Activated CD4-positive, alpha-beta T cell treated with anti-CD3 and anti-CD28 coated beads for 1 hour (primary cell): ENCODE measurements around the gene APOL3.
"Not testable (repeated sequence)": the region's sequence is repeated elsewhere in the genome, so short reads cannot be mapped to it uniquely, and the experiment has no call there.

ENCODE experiments used
- DNase-seq: peaks from one replicate; pipeline ENCODE4 v3.0.0-alpha.2; 2020

The APOL3 gene

GRCh38 chr22:36160499-36160942 is at the start of gene APOL3:
APOL3 (minus strand) TSS chr22:36160755; CDS start chr22:36149055, 11,700 bp downstream.
- DNase-seq = no peak

- DNase-seq = no peak
These were observed 49.7 kb upstream of the APOL3 start for GRCh38 chr22:36210224-36210623.

- DNase-seq = not testable (repeated sequence)
These were observed 48.9 kb upstream of the APOL3 start for GRCh38 chr22:36209488-36209908.

- DNase-seq = no peak
These were observed 48.4 kb upstream of the APOL3 start for GRCh38 chr22:36208914-36209313.

- DNase-seq = no peak
These were observed 47.7 kb upstream of the APOL3 start for GRCh38 chr22:36208162-36208765.

GRCh38 chr22:36206255-36206654 is 45.7 kb upstream of the APOL3 start:
- DNase-seq = no peak

- DNase-seq = not testable (repeated sequence)
These were observed 45.0 kb upstream of the APOL3 start for GRCh38 chr22:36205573-36205972.

GRCh38 chr22:36204632-36205015 is 44.1 kb upstream of the APOL3 start:
- no peak for DNase-seq

GRCh38 chr22:36204001-36204631 is 43.6 kb upstream of the APOL3 start:
- DNase-seq = no peak

GRCh38 chr22:36203441-36203840 is 42.9 kb upstream of the APOL3 start:
- not testable (repeated sequence) for DNase-seq

GRCh38 chr22:36202906-36203305 is 42.4 kb upstream of the APOL3 start:
- not testable (repeated sequence) for DNase-seq

GRCh38 chr22:36201630-36202319 is 41.2 kb upstream of the APOL3 start, which contains the start of gene APOL4:
APOL4 (minus strand) TSS chr22:36201809; CDS start chr22:36201734, 75 bp downstream.
- DNase-seq = no peak

- not testable (repeated sequence) for DNase-seq
These were observed 40.5 kb upstream of the APOL3 start for GRCh38 chr22:36201025-36201424.

- DNase-seq = no peak
These were observed 38.5 kb upstream of the APOL3 start for GRCh38 chr22:36199001-36199551.

- DNase-seq = no peak
These were observed 38.0 kb upstream of the APOL3 start for GRCh38 chr22:36198536-36198935.

- no peak for DNase-seq
These were observed 37.1 kb upstream of the APOL3 start for GRCh38 chr22:36197514-36198146.

- no peak for DNase-seq
These were observed 36.5 kb upstream of the APOL3 start for GRCh38 chr22:36197065-36197440.

- DNase-seq = no peak
These were observed 35.9 kb upstream of the APOL3 start for GRCh38 chr22:36196254-36197064.

GRCh38 chr22:36194971-36195370 is 34.4 kb upstream of the APOL3 start:
- peak; percentile 20 for DNase-seq

- no peak for DNase-seq
These were observed 33.8 kb upstream of the APOL3 start for GRCh38 chr22:36194385-36194784.

GRCh38 chr22:36193577-36193976 is 33.0 kb upstream of the APOL3 start:
- no peak for DNase-seq

GRCh38 chr22:36193171-36193570 is 32.6 kb upstream of the APOL3 start:
- DNase-seq = no peak
